KOPT-K1 (cell line): ENCODE results near the gene P2RY10.

ENCODE experiments used
- H3K27ac ChIP-seq: fragments of 200-600 bp; sonication (generic); 2 replicates; pipeline ENCODE4 v1.5.1; 2016; ENCODE audit warnings: antibody characterized with exemption, mild to moderate bottlenecking, low read depth, low read length; ENCODE audit not compliant: poor library complexity, severe bottlenecking
- H3K36me3 ChIP-seq: fragments of 200-600 bp; sonication (generic); 2 replicates; pipeline ENCODE4 v1.5.1; 2017; ENCODE audit warnings: antibody characterized with exemption, mild to moderate bottlenecking, low read length, moderate library complexity; ENCODE audit not compliant: insufficient read depth
- H3K9me3 ChIP-seq: fragments of 200-600 bp; sonication (generic); 2 replicates; pipeline ENCODE4 v1.5.1; 2017; ENCODE audit warnings: antibody characterized with exemption, low read length, mild to moderate bottlenecking; ENCODE audit not compliant: insufficient read depth, poor library complexity, severe bottlenecking

Gene P2RY10, protein sequence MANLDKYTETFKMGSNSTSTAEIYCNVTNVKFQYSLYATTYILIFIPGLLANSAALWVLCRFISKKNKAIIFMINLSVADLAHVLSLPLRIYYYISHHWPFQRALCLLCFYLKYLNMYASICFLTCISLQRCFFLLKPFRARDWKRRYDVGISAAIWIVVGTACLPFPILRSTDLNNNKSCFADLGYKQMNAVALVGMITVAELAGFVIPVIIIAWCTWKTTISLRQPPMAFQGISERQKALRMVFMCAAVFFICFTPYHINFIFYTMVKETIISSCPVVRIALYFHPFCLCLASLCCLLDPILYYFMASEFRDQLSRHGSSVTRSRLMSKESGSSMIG

DNA sequence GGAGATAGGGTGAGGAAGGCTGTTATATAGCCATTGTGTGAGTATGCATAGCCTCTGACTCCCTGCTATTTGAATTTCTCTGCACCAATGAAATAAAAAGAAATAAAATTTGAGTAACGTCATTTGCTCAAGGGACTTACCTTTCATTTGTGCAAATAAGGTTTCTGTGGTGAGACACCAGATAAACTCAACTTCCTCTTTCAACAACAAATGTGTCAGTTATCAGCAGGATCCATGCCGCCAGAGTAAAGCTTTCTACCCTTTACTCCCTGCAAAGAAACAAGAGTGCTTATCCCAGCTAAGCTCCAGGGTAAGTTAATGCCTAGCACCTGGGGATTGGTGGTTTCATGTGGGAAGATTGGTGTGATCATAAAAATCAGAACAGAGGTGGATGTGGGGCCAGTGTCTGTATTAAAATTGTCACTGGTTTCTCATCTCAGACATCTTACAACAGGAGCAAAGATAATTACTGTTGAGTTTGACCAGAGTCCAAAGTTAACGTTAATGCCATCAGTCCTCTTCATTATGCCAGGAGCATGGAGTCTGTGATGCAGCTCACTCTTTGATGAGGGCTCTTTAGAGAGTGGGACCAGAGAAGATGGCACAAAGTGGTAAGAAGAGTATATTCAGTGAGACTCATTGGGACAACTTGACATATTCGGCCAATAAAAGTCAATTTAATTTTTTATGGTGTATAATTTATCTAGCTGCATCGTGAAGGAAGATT lies at the start of gene P2RY10:
TSS of gene P2RY10 (plus strand) at position 206 of the 727 bp plus-strand sequence. CDS start 15,130 bp downstream, outside the sequence.
- Histone ChIP-seq H3K36me3 (no peaks in the 10 kb centered on the region), H3K27ac (peak within 1 kb of the TSS; percentile 78), H3K9me3 (no peaks in the 10 kb centered on the region)

DNA sequence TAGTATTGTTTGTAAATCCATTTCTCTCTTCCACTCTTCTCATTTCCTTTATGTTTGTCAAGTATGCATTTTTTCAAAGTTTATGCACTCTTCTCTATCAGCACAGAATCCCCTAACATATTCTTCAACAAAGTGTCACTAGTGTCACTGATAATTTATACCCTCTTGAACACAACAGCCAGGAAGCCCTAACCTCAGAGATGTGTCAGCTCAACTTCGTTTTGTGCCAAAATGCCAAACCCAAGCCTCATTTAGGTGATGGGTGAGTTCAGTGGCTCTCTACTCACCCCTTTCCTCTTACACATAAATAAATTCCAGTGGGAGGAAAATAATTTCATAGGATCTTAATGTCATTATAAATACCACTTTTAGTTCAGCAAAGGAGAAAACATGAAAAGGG lies 22.4 kb upstream of the P2RY10 start:
- H3K36me3 ChIP-seq, result no peaks in the 10 kb centered on the region
- H3K9me3 ChIP-seq, result no peaks in the 10 kb centered on the region
- no peak overlapping the region for H3K27ac ChIP-seq

DNA sequence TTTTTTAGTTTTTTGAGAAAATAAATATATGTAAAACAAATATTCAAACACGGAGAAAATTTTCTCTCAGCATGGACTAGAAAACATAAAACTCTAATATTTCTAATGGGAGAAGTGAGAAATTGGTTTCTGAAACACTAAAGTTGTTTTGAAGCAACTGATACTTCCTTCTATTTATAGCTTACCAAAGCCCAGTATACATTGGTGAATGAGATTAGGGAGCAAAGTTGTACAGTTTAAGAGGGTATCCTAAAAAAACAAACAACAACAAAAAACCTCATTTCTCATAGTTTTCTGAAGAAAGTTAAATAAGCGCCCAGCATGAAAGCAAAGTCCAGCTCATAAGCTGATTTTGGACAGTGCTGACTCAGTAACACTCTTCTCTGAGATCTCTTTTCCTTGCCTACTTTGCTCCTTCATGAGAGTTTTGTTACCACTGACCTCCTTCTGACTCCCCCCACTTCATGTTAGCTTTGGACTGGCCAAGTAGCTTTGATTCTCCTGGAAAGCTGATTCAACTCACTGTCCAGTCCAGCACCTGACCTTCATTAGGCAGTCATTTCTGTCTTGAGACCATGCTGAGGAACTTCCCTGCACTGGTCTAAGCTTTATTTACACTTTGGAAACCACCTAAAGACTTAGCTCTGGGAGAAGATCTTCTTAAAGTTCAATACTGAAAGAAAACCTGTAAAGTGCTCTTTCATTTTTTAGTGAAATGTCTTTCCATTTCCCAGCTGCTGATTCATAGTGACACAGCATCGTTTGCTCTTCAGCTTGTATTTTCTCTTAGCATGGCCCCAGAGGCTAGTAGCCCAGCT lies 21.8 kb upstream of the P2RY10 start:
- Histone ChIP-seq H3K27ac (no peak overlapping the region), H3K36me3 (no peaks in the 10 kb centered on the region), H3K9me3 (peaks cover under 1% of the 10 kb centered on the region)

DNA sequence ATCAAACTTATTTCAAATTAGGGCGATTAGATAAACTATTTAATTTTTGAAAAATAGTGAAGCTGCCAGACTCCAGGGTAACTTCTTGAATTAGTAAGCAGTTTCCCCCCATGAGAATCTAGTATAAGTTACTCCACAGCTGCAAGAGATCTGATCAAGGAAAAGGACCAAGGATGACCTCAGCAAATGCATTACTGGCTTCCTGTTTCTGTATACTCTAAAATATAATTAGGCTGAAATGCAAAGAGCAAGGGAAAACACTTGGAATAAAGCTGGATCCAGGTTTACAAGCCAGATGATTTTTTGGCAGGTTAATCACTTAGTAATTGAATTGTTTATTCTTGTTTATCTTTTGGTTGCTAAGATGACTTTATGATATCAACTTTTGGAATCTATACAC lies 13.4 kb upstream of the P2RY10 start:
- Histone ChIP-seq H3K27ac (no peak overlapping the region), H3K9me3 (peaks cover 18% of the 10 kb centered on the region), H3K36me3 (no peaks in the 10 kb centered on the region)

DNA sequence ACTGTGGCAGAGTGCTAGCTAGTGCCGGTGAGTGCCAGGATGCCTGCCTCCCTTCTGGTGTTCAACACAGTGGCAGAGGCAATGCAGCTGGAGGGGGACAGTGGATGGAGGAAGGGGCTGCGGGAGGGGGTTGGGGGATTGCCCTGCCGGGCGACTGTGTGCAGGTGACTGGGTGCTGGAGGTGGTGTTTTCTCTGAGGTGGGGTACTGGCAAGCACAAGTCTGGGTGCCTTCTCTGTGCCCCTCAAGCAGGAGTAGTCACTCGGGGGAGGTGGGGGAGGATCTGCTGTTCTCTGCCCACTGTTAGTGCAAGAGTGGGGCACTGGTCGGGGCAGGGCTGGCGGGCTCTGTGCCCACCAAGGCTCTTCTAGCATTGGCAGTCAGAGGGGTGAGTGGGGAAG lies 10.3 kb upstream of the P2RY10 start:
- no peaks in the 10 kb centered on the region for H3K36me3 ChIP-seq
- peaks cover 4% of the 10 kb centered on the region for H3K9me3 ChIP-seq

DNA sequence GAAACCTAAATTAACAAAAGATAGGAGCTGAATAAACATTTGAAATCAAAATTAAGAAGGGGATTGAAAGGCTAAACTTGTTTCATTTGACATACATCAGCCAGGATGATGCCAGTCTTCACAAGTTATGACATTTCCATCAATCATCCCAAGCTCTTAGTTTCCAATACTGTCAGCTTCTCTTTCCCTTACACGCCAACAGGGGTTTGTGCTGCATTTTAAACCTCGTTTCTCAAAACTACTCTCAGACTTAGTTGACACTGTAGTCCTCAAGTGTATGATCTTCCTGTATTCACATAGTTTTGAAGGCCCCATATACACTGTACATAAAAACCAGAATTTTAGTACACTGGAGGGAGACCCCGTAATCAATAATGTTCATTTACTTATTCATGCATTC lies 840 bp upstream of the P2RY10 start:
- Histone ChIP-seq H3K36me3 (no peaks in the 10 kb centered on the region), H3K27ac (peak overlapping the region; percentile 78), H3K9me3 (no peaks in the 10 kb centered on the region)

More for the DNA sequence above, 10.3 kb upstream of the P2RY10 start:
- no peak overlapping the region for H3K27ac ChIP-seq

DNA sequence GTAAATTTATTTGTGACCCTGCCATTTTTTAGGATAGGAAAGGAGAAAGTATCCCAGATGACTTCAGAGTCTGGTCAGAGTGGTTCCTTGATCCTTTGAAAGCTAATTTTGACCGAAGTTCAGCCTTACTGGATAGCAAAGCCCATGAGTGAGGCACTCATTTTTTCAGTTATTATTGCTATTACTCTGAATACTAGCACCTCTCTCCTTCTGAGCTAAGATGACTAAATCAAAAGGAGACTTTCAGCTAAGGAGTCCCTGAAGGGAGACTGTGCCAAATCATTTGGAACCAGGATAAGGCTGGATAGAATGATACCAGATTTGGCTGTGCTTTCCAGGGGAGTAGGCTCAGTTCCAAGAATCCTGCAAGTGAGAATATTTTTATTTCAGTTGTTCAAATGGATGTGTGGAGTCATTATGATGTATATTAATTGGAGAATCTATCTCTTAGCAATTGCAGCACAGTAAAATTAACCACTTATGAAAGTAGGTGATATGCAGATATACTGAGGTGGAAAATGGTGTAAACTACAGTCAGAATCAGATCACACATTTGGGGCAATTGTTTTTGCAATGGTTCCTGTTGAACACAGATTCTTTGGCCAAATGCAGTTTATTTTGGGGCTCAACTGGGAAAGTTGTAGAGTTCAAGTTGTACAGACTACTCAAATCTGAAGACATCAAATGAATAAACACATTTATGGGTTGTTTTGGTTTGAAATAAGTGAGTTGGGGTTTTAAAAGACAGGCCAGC lies 1.2 kb downstream of the P2RY10 start:
- Histone ChIP-seq H3K36me3 (no peaks in the 10 kb centered on the region), H3K9me3 (no peaks in the 10 kb centered on the region), H3K27ac (peak overlapping the region; percentile 78)

DNA sequence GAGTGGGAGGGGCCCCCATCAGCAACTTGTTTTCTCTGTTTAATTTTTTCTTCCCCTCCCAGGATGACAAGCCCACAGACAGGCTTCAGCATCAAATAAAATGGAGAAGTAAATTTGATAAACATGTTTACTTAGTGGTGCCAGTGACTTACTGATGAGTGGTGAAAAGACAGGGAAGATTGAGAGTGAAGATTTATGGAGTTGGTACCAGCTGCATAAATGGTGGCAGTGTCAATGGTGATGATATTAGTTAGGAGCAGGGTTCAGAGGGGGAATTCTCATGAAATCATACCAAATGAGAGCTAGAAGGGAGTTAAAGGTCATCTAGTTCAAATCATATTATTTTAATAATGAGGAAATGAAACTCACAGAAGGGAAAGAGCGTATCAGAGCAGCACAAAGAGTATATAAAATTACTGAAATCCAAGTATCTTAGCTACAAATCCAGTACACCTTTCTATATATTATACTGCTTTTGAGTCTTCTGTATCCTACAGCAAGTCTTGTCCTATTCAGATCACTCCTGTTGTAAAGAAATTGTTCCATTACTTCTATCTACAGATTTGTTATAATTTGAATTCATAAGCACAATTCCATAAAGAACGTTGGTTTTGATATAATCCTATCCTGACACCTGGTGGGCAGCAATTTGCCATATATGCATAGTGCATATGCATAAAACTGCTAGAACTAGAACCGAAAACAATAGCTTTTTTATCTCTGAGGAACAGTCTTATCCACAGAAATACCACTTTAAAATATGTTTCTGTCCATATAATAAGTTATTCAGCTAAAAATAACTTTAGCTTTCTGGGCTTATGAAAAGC lies 5.0 kb downstream of the P2RY10 start:
- H3K36me3 ChIP-seq, result peaks cover 17% of the 10 kb centered on the region; the same call in 1 of the 2 replicates
- no peak overlapping the region for H3K27ac ChIP-seq
- H3K9me3 ChIP-seq, result no peaks in the 10 kb centered on the region

DNA sequence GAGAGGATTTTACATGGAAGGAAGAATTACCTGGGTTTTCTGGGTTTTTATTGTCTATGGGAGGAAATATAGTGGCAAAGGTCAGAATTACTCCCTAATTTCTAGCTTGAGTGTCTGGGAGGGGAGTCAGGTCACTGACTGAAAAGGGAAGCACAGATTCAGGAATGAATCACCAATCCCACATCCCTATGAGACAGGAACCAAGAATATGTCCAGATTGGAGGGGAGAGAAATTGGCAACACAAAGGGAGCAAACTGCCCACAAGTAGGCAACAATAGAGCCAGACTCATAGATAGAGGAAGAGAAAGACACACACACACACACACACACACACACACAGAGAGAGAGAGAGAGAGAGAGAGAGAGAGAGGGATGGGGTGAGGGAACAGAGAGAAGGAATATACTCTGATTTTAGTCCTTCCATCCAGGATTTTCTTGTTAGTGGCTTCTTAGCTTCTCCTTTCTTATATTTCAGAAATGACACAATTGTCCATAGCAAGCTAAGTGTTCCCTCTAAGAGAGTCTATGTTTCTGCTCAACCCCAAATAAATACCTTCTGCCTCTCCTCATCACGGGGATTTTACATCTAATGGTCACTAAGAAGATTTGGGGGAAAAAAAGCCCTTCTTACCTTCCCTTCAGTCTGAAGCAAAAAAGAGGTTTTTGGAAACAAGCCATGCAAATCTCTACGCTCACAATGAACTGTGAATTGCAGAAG lies 12.0 kb downstream of the P2RY10 start:
- Histone ChIP-seq H3K27ac (no peak overlapping the region), H3K9me3 (peaks cover 24% of the 10 kb centered on the region), H3K36me3 (peaks cover 34% of the 10 kb centered on the region)

DNA sequence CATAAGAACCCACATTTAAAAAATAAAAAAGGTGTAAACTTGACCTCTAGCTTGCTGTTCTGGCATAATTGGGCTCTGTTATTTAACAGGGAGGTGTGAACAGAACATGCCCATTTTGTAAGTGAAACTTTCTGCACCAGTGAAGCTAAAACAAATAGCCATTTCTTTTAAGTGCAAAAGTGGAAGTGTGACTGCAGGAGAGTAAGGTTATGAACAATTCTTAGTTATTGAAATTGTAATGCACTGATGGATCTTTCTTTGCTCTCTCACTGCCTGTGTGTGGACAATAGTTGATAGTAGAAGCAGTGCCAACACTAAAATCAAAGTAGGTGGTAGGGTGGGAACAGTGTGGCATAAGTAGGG lies 12.6 kb downstream of the P2RY10 start:
- Histone ChIP-seq H3K36me3 (peaks cover 30% of the 10 kb centered on the region), H3K27ac (no peak overlapping the region), H3K9me3 (peaks cover 27% of the 10 kb centered on the region)

DNA sequence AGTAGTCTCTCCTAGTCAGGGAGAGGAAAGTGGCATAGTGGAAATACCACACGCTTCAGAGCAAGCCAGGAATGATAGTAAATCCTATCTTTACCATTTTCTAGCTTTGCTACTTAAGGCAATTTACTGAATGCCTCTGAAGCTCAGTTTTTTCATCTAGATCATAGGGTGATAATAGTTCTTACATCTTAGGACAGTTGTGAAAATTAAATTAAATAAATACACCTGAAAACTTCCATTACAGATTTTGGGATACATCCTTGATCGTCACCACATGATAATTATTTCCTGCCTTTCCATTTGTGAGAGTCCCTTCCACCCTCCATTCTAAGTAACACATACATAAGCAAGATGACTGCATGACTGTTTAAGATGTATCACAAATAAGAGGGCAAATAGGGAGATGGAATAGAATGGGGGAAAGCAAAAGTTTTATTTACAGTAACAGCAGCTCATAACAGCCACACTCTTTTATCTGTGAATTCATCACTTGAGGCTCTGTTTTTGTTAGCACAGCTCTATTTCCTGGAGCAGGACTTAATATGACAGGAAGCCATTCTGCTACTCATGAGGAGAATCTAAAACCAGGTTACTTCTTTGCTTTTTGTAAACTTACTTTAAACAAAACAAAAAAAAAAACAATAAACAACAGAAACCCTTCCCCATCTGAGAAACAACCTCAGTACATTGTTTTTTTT lies 13.4 kb downstream of the P2RY10 start:
- peaks cover 32% of the 10 kb centered on the region for H3K36me3 ChIP-seq
- H3K27ac ChIP-seq, result peak overlapping the region; percentile 2
- peaks cover 27% of the 10 kb centered on the region for H3K9me3 ChIP-seq

DNA sequence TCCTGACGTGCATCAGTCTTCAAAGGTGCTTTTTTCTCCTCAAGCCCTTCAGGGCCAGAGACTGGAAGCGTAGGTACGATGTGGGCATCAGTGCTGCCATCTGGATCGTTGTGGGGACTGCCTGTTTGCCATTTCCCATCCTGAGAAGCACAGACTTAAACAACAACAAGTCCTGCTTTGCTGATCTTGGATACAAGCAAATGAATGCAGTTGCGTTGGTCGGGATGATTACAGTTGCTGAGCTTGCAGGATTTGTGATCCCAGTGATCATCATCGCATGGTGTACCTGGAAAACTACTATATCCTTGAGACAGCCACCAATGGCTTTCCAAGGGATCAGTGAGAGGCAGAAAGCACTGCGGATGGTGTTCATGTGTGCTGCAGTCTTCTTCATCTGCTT lies 15.7 kb downstream of the P2RY10 start:
- Histone ChIP-seq H3K36me3 (peaks cover 24% of the 10 kb centered on the region), H3K27ac (no peak overlapping the region), H3K9me3 (peaks cover 27% of the 10 kb centered on the region)

DNA sequence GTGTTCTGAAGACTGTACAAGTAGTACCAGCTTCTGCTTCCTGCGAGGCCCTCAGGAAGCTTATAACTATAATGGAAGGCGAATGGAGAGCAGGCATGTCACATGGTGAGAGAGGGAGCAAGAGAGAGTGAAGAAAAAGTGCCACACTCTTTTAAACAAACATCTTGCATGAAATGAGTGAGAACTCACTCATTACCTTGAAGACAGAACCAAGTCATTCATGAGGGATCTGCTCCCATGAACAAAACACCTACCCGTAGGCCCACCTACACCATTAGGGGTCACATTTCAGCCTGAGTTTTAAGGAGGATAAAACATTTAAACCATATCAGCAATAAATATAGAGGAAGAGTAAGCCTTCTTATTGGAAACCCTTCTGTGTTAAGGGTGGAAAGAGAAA lies 19.4 kb downstream of the P2RY10 start:
- Histone ChIP-seq H3K27ac (no peak overlapping the region), H3K36me3 (peaks cover 20% of the 10 kb centered on the region), H3K9me3 (peaks cover 38% of the 10 kb centered on the region)
